ENCODE data around the gene XKR7.
"Not testable (repeated sequence)": the region's sequence is repeated elsewhere in the genome, so short reads cannot be mapped to it uniquely, and the experiment has no call there.

The XKR7 gene

DNA sequence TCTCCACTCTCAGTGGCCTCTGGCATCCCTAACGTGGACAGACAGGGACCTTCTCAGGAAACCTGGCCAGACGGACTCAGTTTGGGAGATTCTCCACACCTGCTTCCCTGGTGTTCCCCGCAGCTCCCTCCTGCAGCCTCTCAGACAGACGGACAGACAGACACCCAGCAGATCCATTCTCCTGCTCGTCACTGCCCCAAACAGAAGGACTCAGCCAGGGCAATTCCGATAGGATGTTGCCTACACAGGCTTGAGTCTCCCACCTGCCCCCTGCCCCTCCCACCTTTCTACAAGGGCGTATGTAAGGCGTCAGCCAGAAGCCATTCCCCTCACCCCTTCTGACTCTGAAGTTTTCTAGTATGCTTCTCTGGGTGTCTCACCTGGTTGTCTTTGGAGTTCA is 42.7 kb downstream of the XKR7 start:
- DNase-seq (ENCODE audit: low read depth in 4 of 4, low spot score in 1 of 4), result no peak

DNA sequence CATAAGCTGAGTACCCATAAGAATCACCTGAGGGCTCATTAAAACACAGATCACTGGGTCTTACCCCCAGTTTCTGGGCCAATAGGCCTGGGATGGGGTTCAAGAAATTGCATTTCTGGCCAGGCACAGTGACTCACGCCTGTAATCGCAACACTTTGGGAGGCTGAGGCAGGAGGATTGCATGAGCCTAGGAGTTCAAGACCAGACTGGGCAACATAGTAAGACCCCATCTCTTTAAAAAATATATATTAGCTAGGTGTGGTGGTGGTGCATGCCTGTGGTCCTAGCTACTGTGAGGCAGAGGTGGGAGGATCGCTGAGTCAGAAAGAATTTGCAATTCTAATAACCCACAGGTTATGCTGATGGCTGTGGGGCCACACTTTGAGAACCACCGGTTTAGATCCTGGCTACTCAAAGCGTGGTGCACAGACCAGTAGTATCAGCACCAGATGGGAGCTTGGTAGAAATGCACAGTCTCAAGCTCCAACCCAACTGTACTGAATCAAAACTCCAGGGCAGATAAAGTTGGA is 44.3 kb downstream of the XKR7 start:
- no peak for DNase-seq (ENCODE audit: low read depth in 4 of 4, low spot score in 1 of 4)

DNA sequence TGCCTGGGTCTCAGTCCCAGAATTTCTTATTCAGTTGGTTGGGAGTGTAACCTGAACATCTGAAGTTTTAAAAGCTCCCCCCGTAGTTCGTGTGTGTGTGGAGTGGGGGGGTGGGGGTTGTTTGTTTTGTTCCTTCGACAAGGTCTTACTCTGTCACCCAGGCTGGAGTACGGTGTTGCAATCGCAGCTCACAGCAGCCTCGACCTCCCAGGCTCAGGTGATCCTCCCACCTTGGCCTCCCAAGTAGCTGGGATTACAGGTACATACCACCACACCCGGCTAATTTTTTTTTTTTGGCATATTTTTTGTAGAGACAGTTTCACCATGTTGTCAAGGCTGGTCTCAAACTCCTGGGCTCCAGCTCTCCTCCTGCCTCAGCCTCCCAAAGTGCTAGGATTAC is 45.4 kb downstream of the XKR7 start:
- DNase-seq (ENCODE audit: low read depth in 4 of 4, low spot score in 1 of 4), result no peak

DNA sequence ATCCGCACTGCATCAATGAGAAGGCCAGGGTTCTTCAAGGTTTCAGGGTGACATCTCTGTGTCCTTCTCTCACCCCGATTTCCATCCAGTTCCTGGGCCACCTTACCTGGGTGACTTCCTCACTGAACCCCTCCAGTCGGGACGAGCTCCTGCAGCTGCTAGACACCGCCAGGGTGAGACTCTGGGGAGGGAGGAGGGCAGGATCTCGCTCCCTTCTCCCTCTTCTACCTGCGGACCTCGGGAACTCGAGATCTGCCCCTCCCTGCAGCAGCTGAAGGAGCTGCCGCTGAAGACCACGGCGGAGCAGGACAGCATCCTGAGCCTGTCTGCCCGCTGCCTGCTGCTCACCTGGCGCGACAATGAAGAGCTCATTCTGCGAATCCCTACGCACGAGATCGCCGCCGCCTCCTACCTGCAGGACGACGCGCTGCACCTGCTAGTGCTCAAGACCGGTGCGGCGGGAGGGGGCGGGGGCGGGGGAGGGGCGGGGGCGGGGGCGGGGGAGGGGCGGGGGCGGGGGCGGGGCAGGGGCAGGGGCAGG is 49.8 kb downstream of the XKR7 start:
- peak in 1 of 4 experiments; percentile 8 for DNase-seq (ENCODE audit: low read depth in 4 of 4, low spot score in 1 of 4)

DNA sequence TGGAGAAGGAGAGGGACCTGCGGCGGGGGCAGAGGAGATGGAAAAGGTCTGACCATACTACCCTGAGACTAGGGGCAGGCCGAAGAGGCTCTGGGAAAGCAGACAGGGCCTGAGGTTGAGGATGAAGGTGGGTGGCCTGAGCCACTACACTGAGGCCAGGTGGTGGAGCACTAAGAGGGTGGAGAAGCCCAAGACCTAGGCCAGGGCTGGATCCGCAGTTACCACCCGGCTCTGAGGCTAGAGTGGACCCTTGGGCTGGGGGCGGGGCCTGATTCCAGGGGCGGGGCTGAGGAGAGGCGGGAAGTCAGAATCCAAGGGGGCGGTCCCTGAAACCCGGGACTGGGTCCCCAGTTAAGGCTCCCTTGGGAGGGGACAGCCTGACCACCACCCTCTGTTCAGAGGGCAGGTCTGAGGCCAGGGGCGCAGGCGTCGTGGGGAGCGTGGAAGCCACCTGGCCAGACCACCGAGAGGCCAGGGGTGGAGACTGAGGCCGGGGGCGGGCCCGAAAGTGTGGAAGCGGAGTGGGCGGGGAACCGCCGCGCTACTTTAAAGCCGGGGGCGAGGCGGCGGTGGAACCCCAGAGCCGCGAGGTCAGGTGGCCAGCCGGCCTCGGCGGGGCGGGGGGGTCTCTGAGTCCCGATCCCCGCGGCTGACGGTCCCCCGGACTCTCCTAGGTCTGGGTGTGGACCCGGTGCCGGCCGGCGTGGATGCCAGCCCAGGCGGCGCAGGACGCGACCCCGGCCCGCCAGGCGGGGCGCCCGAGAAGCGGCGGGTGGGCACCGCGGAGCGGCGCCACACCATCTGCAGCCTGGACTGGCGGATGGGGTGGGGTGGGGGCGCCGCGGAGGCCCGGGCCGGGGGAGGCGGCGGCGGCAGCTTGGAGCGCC is 50.6 kb downstream of the XKR7 start:
- peak in 3 of 4 experiments; percentile 16 to 32 (median 30) for DNase-seq (ENCODE audit: low read depth in 4 of 4, low spot score in 1 of 4)

DNA sequence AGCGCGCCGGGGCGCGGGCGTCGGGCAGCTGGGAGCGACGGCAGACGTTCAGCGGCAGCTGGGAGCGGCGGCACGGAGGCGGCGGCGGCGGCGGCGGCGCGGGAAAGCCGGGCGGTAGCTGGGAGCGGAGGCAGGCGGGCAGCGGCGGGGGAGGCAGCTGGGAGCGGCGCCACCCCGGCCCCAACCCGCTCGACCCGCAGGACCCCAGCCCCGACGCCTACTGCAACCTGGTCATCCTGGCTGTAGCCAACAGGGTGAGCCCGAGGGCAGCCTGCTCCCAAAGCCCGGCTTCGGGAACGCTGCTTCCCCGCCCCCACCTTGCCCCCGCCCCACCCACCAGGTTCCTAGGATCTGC is 51.2 kb downstream of the XKR7 start:
- no peak for DNase-seq (ENCODE audit: low read depth in 4 of 4, low spot score in 1 of 4)

DNA sequence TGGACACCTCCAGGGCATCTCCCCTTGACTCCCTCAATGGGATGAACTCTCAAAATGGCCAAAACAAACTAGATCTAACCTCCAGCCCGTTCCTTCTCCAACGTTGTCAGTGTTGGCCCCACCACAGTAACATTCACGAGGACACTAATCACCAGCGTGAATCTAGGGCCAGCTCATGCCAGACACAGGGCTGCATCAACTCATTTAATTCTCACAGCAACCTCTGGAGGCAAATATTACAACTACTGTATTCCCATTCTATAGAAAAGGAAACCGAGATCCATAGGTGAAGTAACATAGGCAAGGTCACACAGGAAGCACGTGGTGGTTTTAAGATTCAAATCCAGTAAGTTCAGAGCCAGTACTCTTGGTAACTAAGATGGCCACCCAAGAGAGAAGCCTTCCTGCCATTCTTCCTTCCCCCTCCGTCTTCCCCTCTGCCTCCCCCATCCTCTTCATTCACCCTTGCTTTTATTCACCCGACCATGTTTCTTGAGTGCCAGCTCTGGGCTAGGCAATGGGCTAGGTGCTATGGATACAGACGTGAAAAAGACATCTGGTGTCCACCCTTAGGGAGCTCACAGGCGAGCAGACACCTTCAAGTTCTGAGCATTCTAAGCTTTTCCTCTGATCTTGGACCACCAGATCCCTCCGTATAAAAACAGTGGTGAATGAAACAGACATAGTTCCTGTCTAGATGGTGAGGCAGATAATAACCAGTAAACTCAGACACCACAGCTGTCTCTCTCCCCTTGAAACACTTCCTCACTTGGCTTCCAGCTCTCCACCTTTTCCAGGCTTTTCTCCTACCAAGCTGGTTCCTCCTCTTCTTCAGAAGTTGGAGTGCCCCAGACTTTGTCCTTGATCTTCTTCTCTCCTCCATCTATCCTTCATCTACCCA is 51.9 kb downstream of the XKR7 start:
- DNase-seq (ENCODE audit: low read depth in 4 of 4, low spot score in 1 of 4), result no peak

DNA sequence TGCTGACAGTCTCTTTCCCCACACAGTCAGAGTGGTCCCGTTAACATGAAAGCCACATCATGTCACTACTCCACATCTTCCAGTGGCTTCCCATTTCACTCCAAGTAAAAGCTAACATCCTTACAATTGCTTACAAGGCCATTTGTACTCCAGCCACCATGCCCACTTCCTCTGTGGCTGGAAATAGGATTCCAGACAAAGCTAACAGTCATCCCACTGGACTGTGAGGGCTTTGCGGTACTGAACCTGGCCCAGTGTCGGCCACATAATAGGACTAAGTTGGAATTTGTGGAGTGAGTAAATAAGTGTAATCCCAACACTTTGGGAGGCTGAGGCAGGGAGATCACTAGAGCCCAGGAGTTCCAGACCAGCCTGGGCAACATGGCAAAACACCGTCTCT is 53.1 kb downstream of the XKR7 start:
- DNase-seq (ENCODE audit: low read depth in 4 of 4, low spot score in 1 of 4), result no peak

DNA sequence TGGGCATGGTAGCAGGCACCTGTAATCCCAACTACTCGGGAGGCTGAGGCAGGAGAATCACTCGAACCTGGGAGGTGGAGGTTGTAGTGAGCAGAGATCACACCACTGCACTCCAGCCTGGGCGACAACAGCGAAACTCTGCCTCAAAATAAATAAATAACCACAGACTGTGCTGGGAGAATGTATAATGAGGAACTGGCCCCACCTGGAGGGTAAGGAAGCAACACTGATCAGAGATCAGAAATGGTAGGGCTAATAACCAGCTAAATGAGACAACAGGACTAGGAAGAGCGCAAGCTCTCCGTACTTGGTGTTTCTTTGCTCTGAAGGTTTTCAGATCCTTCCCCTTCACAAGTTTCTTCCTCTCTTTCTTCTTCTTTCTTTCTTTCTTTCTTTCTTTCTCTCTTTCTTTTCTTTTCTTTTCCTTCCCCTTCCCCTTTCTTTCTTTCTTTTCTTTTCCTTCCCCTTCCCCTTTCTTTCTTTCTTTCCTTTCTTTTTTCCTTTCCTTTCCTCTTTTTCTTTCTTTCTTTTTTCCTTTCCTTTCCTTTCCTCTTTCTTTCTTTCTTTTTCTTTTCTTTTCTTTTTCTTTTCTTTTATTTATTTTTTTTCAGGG is 56.8 kb downstream of the XKR7 start:
- DNase-seq (ENCODE audit: low read depth in 4 of 4, low spot score in 1 of 4), result no peak

DNA sequence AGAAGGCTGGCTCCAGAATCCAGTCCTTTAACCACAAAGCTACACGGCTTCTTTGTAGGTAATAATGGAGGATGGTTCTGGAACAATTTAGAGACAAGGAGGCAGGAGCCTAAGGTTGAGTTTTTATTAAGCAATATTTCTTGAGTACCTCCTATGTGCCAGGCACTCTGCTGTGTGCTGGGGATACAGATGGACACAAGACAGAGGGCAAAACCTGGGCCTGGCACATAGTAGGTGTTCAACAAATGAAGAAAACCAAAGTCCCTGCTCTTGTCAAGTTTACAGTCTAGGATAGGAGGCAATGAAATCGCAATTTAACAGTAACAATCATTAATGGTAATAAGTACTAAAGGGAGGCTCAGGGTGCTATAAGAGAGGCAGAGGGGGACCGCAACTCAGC is 59.7 kb downstream of the XKR7 start:
- DNase-seq (ENCODE audit: low read depth in 4 of 4, low spot score in 1 of 4), result no peak

DNA sequence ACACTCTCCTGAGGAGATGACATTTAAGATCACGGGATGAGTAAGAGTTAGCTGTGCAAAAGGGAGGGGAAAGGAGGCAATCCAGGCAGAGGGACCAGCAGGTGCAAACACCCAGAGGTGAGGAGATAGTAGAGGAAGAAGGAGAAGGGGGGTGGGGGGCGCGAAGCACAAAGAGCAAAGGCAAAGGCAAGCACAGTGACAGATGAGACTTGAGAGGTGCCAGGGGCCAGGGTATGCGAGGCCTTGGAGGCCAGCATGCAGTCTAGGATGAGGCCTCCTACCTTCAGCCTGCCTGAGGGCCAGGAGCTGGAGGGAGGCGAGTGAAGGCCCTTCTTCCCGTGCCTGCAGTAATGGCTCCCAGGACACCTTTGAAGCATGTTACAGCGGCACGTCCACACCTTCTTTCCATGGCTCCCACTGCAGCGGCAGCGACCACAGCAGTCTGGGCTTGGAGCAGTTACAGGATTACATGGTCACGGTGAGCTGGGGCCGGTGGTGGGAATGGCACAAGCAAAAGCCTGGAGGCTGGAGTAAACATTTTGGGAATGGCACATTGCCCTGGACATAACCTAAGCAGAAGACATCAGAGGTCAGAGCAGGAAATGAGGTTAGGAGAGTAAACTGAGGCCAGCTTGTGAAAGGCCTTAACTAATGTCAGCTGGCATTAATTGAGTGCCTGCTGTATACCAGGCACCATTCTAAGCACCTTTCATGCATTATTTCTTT is 60.9 kb downstream of the XKR7 start:
- DNase-seq (ENCODE audit: low read depth in 4 of 4, low spot score in 1 of 4), result no peak

DNA sequence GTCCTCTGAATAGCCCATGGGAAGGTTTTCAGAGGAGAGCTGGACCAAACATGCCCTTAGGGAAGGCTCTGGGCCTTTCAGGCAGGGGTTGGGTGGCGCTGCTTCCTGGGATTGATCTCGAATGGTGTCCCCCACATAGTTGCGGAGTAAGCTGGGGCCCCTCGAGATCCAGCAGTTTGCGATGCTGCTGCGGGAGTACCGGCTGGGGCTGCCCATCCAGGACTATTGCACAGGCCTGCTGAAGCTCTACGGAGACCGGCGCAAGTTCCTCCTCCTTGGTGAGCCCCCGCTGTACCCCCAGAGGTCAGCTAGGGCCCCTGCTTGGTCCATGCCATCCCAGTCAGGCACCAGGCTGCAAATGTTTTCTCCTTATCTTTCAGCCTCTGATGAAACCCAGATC is 61.6 kb downstream of the XKR7 start:
- DNase-seq (ENCODE audit: low read depth in 4 of 4, low spot score in 1 of 4), result no peak

DNA sequence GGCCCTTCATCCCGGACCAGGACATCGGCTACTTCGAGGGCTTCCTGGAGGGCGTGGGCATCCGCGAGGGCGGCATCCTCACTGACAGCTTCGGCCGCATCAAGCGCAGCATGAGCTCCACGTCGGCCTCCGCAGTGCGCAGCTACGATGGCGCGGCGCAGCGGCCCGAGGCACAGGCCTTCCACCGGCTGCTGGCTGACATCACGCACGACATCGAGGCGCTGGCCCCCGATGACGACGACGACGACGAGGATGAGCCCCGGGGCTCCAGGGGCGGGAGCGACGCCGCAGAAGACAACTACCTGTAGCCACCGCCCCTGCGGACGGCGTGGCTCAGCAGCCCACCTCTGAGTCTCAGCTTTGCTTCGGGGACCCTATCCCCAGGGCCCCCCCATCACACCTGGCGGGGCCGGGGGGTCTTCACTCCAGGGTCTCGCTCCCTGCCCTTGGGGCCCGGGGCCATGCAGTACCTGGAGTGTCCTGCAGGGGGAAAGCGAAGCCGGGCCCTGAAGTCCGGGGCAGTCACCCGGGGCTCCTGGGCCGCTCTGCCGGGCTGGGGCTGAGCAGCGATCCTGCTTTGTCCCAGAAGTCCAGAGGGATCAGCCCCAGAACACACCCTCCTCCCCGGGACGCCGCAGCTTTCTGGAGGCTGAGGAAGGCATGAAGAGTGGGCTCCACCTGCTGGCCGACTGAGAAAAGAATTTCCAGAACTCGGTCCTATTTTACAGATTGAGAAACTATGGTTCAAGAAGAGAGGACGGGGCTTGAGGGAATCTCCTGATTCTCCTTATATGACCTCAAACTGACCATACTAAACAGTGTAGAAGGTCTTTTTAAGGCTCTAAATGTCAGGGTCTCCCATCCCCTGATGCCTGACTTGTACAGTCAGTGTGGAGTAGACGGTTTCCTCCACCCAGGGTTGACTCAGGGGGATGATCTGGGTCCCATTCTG is 63.3 kb downstream of the XKR7 start:
- peak; percentile 22 to 39 (median 30) for DNase-seq (ENCODE audit: low read depth in 4 of 4, low spot score in 1 of 4)

DNA sequence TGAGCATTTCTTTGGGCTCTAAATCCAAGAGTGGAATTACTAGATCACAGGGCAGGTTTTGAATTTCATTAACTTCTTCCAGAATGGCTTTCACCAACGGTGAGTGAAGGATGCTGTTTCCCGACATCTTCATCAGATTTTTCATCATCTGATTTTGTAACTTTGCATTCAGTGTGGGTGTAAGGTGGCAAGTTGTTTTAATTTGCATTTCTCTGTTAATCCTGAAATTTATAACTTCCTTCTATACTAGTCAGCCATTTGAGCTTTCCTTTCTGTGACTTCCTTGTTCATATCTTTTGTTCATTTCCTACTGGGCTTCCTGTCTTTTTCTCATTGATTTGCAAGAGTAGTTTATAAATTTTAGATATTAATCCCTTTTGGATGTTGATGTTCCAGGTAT is 65.4 kb downstream of the XKR7 start:
- no peak for DNase-seq (ENCODE audit: low read depth in 4 of 4, low spot score in 1 of 4)

DNA sequence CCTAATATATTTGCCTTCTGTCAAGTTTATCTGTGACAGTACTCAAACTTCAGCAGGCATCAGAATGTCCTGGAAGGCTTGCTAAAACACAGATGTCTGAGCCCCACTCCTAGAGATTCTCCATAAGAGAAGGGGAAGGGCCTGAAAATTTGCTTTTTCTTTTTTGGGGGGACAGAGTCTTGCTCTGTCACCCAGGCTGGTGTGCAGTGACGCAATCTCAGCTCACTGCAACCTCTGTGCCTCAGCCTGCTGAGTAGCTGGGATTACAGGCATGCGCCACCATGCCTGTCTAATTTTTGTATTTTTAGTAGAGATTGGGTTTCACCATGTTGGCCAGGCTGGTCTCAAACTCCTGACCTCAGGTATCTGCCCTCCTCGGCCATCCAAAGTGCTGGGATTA is 65.8 kb downstream of the XKR7 start:
- DNase-seq (ENCODE audit: low read depth in 4 of 4, low spot score in 1 of 4), result not testable (repeated sequence)

DNA sequence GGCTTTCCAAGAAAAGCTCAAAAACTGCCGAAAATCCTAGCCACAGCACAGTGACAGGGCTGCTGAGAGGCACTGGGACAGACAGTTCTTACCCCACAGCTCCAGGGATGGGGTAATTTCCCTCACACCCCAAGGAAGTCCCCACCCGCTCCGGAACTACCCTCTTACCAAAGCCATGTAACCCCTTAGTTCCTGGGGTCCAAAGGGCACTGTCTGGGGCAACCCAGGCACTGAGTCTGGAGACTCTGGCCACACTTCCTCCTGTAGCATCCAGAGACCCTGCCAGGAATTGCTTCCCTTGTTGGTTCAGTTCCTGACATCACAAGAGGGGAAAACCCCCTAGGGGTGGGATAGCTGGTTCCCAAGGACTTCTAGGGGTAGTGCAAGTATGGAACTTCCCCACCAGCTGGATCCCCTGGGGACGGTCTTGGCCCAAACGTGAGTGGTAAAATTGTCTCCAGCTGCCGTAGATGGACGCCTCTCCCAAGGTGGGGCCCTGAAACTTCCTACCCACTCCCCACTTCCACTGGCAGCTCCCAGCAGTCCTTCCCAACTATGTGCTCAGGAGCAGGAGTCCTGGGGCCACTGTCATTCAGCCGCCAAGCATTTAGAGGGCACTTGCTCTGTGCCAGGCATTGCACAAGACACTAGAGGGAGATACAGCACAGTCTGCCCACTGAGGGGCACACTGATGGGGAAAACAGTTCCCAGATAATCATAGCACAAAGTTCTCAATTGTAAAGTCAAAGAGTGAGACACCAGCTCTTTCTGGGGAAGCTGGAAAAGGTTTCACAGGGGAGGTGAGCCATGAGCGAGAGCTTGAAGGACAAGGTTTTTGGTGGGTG is 66.9 kb downstream of the XKR7 start:
- no peak for DNase-seq (ENCODE audit: low read depth in 4 of 4, low spot score in 1 of 4)

DNA sequence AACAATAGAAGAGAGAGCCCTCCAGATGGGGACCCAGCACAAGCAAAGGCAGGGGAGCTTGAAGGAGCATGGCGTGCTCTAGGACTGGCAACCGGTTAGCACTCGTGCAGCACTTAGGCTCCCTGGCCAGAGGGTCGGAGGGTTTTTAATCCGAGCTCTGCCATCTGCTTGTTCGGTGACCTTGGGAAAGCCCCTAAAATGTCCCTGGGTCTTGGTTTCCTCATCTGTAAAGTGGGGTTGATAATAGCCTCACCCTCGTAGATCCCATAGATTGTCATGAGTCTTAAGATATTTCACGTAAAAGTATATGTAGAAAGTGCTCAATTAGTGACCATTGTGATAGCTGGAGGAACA is 67.5 kb downstream of the XKR7 start:
- no peak for DNase-seq (ENCODE audit: low read depth in 4 of 4, low spot score in 1 of 4)

DNA sequence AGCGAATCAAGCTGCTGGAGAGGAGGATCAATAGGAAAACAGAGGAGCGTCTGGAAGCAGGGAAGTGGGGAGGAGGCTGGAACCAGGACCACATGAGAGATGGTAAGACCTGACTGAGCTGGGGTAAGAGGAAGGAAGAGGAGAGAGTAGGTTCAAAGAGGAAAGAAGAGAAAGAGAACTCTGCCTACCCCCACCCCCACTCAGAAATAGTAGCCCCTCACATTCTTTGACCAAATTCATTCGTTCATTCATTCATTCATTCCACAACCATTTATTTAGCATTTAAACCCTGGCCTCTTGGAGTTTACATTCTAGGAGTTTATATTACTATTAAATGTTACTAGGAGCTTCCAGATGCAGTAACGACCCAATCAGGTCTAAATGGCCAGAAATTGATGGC is 68.3 kb downstream of the XKR7 start:
- DNase-seq (ENCODE audit: low read depth in 4 of 4, low spot score in 1 of 4), result no peak
